Neural crest cell (in vitro differentiated cells): ENCODE measurements around the gene CCNY. TPM values are rescaled to one million over a fixed set of nuclear protein-coding genes. Genes with fewer than 3 reads are reported as not detected.
"Not testable (repeated sequence)": the region's sequence is repeated elsewhere in the genome, so short reads cannot be mapped to it uniquely, and the experiment has no call there.

Source experiments
- DNase-seq: peaks from one replicate; pipeline ENCODE4 v3.0.0; 2021; ENCODE audit warnings: low read depth, mixed read lengths, low spot score
- H3K27ac Mint-ChIP-seq: one replicate; pipeline ENCODE4 v1.8.0; 2021; ENCODE audit warnings: mild to moderate bottlenecking, mixed read lengths; ENCODE audit not compliant: unreplicated experiment
- H3K27me3 Mint-ChIP-seq: 2 replicates; pipeline ENCODE4 v1.8.0; 2021; ENCODE audit warnings: low read depth, mild to moderate bottlenecking, mixed read lengths
- H3K36me3 Mint-ChIP-seq: 2 replicates; pipeline ENCODE4 v1.8.0; 2021; ENCODE audit warnings: low read depth, mild to moderate bottlenecking, mixed read lengths
- H3K4me1 Mint-ChIP-seq: 2 replicates; pipeline ENCODE4 v1.8.0; 2021; ENCODE audit warnings: mixed read lengths
- H3K4me3 Mint-ChIP-seq: one replicate; pipeline ENCODE4 v1.8.0; 2021; ENCODE audit warnings: mild to moderate bottlenecking, mixed read lengths
- H3K9me3 Mint-ChIP-seq: 2 replicates; pipeline ENCODE4 v1.8.0; 2021; ENCODE audit warnings: mixed read lengths
- total RNA-seq: library from RNA; stranded (reverse); gene quantifications from 2 replicates; pipeline ENCODE4 v1.2.1, GENCODE V29; 2021
- TF ChIP-seq, protein P1 (sequence below): fragments of 200-600 bp; sonication (generic); conservative IDR thresholded peaks from 2 replicates; pipeline ENCODE4 v1.5.0; 2021; ENCODE audit warnings: antibody characterized with exemption, mild to moderate bottlenecking

Gene CCNY
- total RNA-seq, 1 donor from 2014 or later: 57.0 TPM

DNA sequence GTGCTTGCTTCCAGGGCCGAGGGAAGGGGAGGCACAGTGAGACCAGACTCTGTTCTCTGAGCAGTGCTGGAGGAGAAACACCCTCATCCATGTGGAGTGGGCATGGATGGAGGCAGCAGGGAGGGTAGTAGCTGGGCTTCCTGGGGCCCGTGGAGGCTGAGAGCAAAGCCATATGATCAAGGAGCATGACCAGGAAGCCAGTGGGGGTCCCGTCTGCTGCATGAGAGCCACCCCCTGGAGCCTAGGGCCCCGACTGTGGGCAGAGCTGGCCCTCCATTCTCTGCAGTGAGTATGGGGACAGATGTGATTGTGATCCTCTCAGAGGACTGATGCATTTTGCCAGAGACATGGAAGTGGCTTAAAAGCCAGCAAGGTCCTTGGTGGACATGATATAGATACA is 61.6 kb downstream of the CCNY start:
- H3K27me3 Mint-ChIP-seq: no peaks in the 10 kb centered on the region
- H3K4me3 Mint-ChIP-seq: no peak overlapping the region
- DNase-seq: no peak
- H3K36me3 Mint-ChIP-seq: no peaks in the 10 kb centered on the region
- H3K4me1 Mint-ChIP-seq: peaks cover 51% of the 10 kb centered on the region
- H3K9me3 Mint-ChIP-seq: no peaks in the 10 kb centered on the region
- no peak overlapping the region for H3K27ac Mint-ChIP-seq
- TF ChIP-seq, protein P1, sequence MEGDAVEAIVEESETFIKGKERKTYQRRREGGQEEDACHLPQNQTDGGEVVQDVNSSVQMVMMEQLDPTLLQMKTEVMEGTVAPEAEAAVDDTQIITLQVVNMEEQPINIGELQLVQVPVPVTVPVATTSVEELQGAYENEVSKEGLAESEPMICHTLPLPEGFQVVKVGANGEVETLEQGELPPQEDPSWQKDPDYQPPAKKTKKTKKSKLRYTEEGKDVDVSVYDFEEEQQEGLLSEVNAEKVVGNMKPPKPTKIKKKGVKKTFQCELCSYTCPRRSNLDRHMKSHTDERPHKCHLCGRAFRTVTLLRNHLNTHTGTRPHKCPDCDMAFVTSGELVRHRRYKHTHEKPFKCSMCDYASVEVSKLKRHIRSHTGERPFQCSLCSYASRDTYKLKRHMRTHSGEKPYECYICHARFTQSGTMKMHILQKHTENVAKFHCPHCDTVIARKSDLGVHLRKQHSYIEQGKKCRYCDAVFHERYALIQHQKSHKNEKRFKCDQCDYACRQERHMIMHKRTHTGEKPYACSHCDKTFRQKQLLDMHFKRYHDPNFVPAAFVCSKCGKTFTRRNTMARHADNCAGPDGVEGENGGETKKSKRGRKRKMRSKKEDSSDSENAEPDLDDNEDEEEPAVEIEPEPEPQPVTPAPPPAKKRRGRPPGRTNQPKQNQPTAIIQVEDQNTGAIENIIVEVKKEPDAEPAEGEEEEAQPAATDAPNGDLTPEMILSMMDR: no peak

DNA sequence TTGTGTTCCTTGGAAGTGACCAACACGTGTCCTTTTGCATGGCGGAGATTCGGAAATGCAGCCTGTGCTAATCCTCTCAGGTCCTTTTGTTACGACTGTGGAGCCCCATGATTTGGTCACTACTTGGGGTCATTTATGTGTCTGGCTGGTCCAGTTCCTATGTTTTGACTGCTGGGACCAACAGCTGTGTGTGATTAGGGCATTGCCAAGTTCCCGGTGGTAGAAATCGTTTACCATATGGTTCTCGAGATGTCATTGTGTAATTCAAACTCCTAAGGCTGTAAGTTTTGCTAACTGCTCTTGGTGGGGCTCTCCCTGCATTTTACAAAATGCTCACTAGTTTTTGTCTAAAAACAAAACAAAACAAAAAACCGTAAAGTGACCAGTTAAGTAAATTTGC is 62.0 kb downstream of the CCNY start:
- TF ChIP-seq, protein P1: no peak
- H3K27me3 Mint-ChIP-seq: no peaks in the 10 kb centered on the region
- H3K4me1 Mint-ChIP-seq: peaks cover 47% of the 10 kb centered on the region
- H3K27ac Mint-ChIP-seq: no peak overlapping the region
- H3K36me3 Mint-ChIP-seq: no peaks in the 10 kb centered on the region
- no peak overlapping the region for H3K4me3 Mint-ChIP-seq
- DNase-seq: no peak
- no peaks in the 10 kb centered on the region for H3K9me3 Mint-ChIP-seq

DNA sequence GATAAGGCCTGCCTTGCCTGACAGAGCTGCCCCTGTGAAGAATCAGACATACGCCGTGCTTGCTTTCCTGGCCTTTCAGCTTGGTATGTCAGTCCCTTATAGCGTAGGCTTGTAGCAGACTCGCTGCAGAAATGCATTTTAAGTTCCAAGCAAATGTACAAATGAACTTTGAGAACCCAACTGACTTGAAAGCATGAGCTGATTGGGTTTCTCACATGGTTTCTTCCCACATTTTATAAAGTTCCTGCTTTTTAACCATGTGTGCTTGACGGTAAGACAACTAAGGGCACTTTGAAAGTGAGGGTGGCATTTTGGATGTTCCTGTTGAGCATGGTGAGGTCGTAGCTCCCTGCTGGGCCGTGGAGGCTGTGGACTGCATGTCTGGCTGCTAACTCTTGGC is 62.6 kb downstream of the CCNY start:
- no peaks in the 10 kb centered on the region for H3K36me3 Mint-ChIP-seq
- peaks cover 44% of the 10 kb centered on the region for H3K4me1 Mint-ChIP-seq
- H3K27ac Mint-ChIP-seq: no peak overlapping the region
- no peaks in the 10 kb centered on the region for H3K9me3 Mint-ChIP-seq
- no peak for DNase-seq
- TF ChIP-seq, protein P1: no peak
- no peak overlapping the region for H3K4me3 Mint-ChIP-seq
- no peaks in the 10 kb centered on the region for H3K27me3 Mint-ChIP-seq

DNA sequence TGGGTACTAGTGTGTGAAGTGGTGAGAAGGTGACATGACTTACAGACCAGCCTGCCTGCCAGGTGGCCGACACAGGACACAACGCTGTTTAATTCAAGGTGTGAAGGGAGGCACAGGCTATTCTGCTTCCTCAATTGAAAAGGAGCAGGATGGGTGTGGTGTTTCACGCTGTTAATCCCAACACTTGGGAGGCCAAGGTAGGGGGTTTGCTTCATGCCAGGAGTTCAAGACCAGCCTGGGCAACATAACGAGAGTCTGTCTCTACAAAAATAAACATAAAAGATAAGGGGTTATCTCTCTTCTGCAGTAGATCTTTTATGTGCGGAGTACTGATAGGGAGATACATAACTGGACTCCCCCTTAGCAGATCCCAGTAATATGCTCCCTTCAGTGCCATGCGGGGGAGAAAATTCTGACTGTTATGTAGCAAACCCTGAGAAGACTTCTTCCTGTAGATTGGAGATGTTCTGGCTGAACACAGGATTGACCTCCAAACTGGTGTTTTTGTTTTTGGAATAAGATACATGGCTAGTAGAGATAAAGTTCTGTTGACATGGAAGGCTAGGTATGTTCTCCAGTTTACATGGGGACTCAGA is 63.2 kb downstream of the CCNY start:
- H3K36me3 Mint-ChIP-seq: no peaks in the 10 kb centered on the region
- H3K27me3 Mint-ChIP-seq: no peaks in the 10 kb centered on the region
- H3K4me3 Mint-ChIP-seq: no peak overlapping the region
- peaks cover 38% of the 10 kb centered on the region for H3K4me1 Mint-ChIP-seq
- no peak overlapping the region for H3K27ac Mint-ChIP-seq
- TF ChIP-seq, protein P1: no peak
- no peaks in the 10 kb centered on the region for H3K9me3 Mint-ChIP-seq
- DNase-seq: no peak

DNA sequence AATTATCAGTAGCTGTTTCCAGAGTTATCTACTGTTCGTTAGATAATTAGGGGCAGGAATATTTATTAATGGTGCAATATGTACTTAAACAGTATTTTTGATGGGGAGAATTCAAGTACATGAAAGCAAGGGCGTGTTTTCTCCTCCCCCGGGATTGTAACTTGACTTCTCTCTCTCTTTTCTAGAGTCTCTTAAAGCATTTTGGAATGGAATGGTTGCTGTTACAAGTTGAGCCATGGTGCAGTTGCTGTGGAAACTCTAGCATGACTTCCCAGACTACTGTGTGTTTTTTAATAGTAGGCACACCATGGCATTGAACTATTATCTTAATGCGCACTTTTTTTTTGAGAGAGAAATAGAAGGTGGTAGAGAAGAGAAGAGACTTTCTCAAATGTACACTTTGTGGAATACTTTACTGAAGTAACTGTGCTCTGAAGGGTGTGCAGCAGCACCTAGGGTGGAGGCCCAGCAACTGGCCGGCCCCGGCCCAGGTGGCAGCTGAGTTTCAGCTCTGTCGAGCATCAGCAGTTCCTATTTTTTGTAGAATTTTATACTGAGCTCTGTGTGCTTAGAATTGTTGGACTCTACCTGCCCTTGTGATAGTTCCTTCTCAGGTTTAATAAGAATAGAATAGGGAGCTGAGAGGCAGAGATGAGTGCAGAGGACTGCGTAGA is 64.4 kb downstream of the CCNY start:
- Mint-ChIP-seq H3K4me1 (peaks cover 31% of the 10 kb centered on the region), H3K4me3 (no peak overlapping the region), H3K27ac (no peak overlapping the region), H3K9me3 (no peaks in the 10 kb centered on the region), H3K36me3 (no peaks in the 10 kb centered on the region), H3K27me3 (no peaks in the 10 kb centered on the region)
- DNase-seq: no peak
- TF ChIP-seq, protein P1: no peak

DNA sequence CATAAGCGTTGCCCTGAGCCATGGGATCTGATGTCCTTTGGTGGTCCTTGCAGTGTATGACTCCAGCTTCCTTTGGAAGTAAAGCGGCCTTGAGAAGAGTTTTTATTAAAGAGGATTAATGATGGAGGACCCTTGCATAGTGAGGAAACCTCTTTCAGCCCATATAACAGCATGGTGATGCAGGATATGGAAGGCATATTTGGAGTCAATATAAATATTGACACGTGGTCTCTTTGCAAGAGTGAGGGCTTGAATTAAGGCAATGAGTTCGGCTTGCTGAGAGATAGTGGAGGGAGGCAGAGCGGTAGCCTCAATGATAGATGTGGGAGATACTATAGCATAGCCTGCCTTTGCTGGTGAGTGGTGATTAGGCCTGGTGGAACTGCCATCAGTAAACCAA is 67.2 kb downstream of the CCNY start:
- H3K36me3 Mint-ChIP-seq, H3K9me3 Mint-ChIP-seq: not testable (repeated sequence)

DNA sequence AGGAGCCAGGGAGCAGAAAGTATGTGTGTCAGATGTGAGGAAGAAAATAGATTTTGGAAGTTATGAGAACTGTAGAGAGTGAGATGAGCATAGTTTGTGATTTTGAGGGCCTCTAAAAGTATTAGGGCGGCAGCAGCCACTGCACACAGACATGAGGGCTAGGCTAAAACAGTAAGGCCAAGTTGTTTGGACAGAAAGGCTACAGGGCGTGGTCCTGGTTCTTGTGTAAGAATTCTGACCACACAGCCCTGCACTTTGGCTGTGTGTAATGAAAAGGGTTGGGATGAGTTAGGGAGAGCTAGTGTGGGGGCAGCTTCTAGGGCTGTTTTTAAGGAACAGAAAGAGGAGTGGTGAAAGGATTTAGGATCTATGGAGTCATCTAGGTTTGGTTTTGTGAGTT is 67.8 kb downstream of the CCNY start:
- not testable (repeated sequence) for H3K9me3 Mint-ChIP-seq, H3K27ac Mint-ChIP-seq, DNase-seq, H3K36me3 Mint-ChIP-seq, H3K27me3 Mint-ChIP-seq, H3K4me3 Mint-ChIP-seq
- H3K4me1 Mint-ChIP-seq: peaks cover 37% of the 10 kb centered on the region

More for the DNA sequence above, 67.2 kb downstream of the CCNY start:
- not testable (repeated sequence) for H3K4me3 Mint-ChIP-seq, H3K27ac Mint-ChIP-seq, H3K27me3 Mint-ChIP-seq, DNase-seq
- H3K4me1 Mint-ChIP-seq: peaks cover 34% of the 10 kb centered on the region

DNA sequence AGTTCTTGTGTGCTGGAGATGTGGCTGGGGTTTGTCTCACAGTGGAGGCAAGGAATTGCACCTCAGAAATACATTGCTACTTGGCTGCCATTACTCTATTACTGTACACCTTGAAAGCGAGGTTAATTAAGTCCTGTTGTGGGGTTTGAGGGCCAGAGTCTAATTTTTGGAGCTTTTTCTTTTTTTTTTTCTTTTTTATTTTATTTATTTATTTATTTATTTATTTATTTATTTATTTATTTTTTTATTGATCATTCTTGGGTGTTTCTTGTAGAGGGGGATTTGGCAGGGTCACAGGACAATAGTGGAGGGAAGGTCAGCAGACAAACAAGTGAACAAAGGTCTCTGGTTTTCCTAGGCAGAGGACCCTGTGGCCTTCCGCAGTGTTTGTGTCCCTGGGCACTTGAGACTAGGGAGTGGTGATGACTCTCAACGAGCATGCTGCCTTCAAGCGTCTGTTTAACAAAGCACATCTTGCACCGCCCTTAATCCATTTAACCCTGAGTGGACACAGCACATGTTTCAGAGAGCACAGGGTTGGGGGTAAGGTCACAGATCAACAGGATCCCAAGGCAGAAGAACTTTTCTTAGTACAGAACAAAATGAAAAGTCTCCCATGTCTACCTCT is 69.8 kb downstream of the CCNY start:
- not testable (repeated sequence) for H3K36me3 Mint-ChIP-seq, H3K9me3 Mint-ChIP-seq, H3K27ac Mint-ChIP-seq, H3K27me3 Mint-ChIP-seq, DNase-seq, H3K4me3 Mint-ChIP-seq
- H3K4me1 Mint-ChIP-seq: peaks cover 38% of the 10 kb centered on the region
